PFSK-1 (cell line): ENCODE results near the gene MAEA.

Source experiments
- FOXP2 ChIP-seq: optimal IDR thresholded peaks from 2 replicates; pipeline ENCODE3; 2011; ENCODE audit warnings: borderline replicate concordance, control low read depth, inconsistent platforms; ENCODE audit not compliant: insufficient read depth; ENCODE audit errors: extremely low read length, extremely low read depth
- POLR2AphosphoS5 ChIP-seq: IDR thresholded peaks from 2 replicates; pipeline ENCODE4 v1.6.1; 2012; ENCODE audit warnings: low read depth, mild to moderate bottlenecking, control low read depth, low read length, moderate library complexity
- SIN3A ChIP-seq: IDR thresholded peaks from 2 replicates; pipeline ENCODE4 v1.6.1; 2012; ENCODE audit warnings: mild to moderate bottlenecking, low read length, moderate library complexity, borderline replicate concordance; ENCODE audit not compliant: insufficient read depth
- TAF1 ChIP-seq: IDR thresholded peaks from 2 replicates; pipeline ENCODE4 v1.6.1; 2012; ENCODE audit warnings: low read length, control low read depth, borderline replicate concordance; ENCODE audit not compliant: insufficient read depth
- TF ChIP-seq, protein P1 (sequence below), 2 experiments: IDR thresholded peaks; 2 replicates each; pipeline versions ENCODE4 v1.6.1 to v1.8.0; 2011 to 2012; ENCODE audit warnings: low read depth in 2 of 2, low read length in 2 of 2, control low read depth in 1 of 2, inconsistent platforms in 1 of 2, mild to moderate bottlenecking in 1 of 2, moderate library complexity in 1 of 2; ENCODE audit not compliant: insufficient read depth in 1 of 2

MAEA gene

DNA sequence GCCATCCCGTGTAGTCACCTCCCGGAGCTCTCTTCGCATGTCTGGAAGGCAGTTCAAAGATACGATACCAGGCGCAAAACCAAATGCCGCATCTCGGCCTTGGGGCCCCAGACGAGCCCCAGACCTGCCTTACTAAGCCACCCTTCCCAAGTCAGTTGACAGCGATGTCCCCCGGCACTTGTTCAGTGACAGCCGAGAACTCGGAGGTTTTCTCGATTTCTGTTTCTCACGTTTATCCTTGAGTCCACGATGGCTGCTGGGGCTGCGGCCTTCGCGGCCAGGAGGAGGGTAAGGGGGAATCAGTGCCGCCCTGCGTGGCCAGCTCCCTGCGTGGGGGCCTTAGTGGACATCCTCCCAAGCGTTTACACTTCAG lies 7.3 kb downstream of the MAEA start:
- TF ChIP-seq TAF1 = no peak
- TF ChIP-seq, protein P1, sequence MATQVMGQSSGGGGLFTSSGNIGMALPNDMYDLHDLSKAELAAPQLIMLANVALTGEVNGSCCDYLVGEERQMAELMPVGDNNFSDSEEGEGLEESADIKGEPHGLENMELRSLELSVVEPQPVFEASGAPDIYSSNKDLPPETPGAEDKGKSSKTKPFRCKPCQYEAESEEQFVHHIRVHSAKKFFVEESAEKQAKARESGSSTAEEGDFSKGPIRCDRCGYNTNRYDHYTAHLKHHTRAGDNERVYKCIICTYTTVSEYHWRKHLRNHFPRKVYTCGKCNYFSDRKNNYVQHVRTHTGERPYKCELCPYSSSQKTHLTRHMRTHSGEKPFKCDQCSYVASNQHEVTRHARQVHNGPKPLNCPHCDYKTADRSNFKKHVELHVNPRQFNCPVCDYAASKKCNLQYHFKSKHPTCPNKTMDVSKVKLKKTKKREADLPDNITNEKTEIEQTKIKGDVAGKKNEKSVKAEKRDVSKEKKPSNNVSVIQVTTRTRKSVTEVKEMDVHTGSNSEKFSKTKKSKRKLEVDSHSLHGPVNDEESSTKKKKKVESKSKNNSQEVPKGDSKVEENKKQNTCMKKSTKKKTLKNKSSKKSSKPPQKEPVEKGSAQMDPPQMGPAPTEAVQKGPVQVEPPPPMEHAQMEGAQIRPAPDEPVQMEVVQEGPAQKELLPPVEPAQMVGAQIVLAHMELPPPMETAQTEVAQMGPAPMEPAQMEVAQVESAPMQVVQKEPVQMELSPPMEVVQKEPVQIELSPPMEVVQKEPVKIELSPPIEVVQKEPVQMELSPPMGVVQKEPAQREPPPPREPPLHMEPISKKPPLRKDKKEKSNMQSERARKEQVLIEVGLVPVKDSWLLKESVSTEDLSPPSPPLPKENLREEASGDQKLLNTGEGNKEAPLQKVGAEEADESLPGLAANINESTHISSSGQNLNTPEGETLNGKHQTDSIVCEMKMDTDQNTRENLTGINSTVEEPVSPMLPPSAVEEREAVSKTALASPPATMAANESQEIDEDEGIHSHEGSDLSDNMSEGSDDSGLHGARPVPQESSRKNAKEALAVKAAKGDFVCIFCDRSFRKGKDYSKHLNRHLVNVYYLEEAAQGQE (IDR thresholded peaks at IDR 0.05; ENCODE audit: insufficient read depth in 1 of 2, low read depth in 2 of 2, low read length in 2 of 2) = no peak
- TF ChIP-seq POLR2AphosphoS5 = no peak
- no peak for TF ChIP-seq FOXP2
- TF ChIP-seq SIN3A = no peak

DNA sequence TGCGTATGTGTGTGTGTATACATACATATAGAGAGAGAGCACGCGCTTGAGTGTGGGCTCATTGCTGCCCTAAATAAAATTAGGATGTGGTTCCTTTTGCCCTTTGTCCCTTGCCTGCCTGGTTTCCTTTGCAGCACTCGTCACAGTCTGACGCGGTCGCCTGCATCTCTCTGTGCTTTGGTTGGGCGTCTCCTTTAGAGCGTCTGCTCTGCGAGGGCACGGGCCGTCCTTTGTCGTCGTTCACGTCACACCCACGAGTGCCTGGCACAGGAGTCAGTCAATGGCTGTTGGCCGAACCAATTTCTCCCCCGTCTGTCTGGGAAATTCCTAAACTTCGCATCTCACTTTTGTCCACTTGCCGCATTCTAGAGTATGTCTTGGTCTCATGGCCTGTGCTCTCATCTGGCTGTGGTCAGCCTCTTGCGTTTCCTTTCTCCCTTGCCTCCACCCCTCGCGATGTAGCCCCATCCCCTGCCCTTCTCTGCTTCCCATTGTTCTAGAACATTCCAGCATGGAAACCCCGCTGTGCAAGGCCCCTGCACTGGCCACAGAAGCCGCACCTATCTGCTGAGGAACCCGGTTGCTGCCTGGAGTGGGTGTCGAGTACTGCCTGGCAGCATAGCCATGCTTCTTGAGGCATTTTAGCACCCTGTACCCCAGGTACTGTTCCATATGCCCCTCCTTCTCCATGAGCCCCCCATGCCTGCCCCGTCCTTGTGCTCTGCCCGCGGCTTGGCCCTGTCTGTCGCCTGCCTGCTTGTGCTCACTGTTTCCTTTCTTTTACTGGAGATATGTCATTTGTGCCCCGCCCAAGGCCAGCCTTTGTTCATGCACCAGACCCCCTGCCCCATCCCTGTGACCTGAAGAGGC lies 8.0 kb downstream of the MAEA start:
- TF ChIP-seq POLR2AphosphoS5 (no peak), SIN3A (no peak), TAF1 (no peak), FOXP2 (no peak)
- TF ChIP-seq, protein P1 (IDR thresholded peaks at IDR 0.05; ENCODE audit: insufficient read depth in 1 of 2, low read depth in 2 of 2, low read length in 2 of 2) = no peak

DNA sequence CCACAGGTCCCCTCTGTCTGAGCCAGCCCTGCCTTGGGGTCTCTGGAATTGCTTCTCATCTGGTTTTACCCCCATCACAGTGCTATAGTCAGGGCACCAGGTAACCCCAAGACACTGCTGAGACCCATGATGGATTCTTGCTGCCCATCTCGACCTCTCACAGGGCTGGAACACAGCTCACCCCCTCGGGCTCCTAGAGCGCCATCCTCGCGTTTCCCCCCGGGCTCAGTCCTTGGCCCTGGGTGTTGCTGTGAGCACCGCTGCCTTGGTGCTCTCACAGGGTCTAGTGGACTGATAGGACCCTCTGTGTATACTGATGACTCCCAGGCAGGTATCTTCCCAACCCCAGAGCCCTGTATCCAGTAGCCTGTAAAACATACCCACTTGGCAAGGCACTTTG lies 8.8 kb downstream of the MAEA start:
- no peak for TF ChIP-seq TAF1
- TF ChIP-seq, protein P1 (IDR thresholded peaks at IDR 0.05; ENCODE audit: insufficient read depth in 1 of 2, low read depth in 2 of 2, low read length in 2 of 2) = no peak
- no peak for TF ChIP-seq FOXP2
- no peak for TF ChIP-seq SIN3A
- no peak for TF ChIP-seq POLR2AphosphoS5

DNA sequence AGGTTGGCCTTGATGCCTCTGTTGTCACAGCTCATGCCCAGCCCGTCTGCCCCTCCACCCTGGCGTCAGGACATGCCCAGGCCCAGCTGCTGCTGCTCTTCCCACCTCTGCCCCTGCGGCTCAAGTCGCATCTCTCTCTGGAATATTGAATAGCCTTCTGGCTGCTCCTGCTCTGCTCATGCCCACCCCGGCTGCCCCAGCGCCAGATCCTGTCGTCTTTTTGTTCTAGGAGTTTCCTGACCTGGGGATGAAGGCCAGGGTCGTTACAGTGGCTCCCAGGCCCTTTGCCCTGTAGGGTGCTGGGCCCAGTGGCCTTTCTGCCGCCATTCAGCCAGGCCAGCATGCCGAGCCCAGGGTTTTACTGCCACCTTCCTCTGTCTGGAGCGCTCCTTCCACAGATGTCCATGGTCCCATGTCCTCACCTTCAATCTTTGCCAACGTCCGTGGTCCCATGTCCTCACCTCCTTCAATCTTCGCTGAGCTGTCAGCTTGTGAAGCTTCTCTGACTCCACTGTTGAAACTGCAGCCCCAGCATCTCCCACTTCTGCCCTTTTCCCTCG lies 9.7 kb downstream of the MAEA start:
- TF ChIP-seq SIN3A (no peak), POLR2AphosphoS5 (no peak), TAF1 (no peak), FOXP2 (no peak)
- TF ChIP-seq, protein P1 (IDR thresholded peaks at IDR 0.05; ENCODE audit: insufficient read depth in 1 of 2, low read depth in 2 of 2, low read length in 2 of 2) = no peak
